ENCODE measurements around the gene SIAH3.

DNA sequence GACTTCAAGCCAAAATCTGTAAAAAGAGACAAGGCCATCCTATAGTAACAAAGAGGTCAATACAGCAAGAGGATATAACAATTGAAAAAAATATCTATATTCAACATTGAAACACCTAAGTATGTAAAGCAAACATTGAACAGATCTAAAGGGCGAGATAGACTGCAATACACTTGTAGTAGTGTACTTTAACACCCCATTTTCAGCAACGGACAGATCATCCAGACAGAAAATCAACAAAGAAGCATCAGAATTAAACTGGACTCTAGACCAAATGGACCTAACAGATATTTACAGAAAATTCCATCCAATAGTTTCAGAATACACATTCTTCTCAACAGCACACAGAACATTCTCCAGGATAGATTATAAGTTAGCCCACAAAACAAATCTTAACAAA, 28.7 kb upstream of the SIAH3 start:
- TF ChIP-seq PPARA (CRISPR knock-in tag; IDR thresholded peaks at IDR 0.05; ENCODE audit: borderline replicate concordance) (no peak), ZFP3 (CRISPR knock-in tag; IDR thresholded peaks at IDR 0.05) (no peak), ARNTL (CRISPR knock-in tag; IDR thresholded peaks at IDR 0.05; ENCODE audit: borderline replicate concordance, low read depth) (no peak), RARB (CRISPR knock-in tag; IDR thresholded peaks at IDR 0.05) (no peak), TCF4 (CRISPR knock-in tag; IDR thresholded peaks at IDR 0.05; ENCODE audit: borderline replicate concordance) (no peak), ZFP30 (CRISPR knock-in tag; IDR thresholded peaks at IDR 0.05) (no peak), ESRRG (CRISPR knock-in tag; IDR thresholded peaks at IDR 0.05) (no peak), ZNF565 (CRISPR knock-in tag; conservative IDR thresholded peaks at IDR 0.05; ENCODE audit: low read depth) (no peak), ZNF70 (CRISPR knock-in tag; IDR thresholded peaks at IDR 0.05) (no peak), BACH2 (CRISPR knock-in tag; IDR thresholded peaks at IDR 0.05; ENCODE audit: borderline replicate concordance) (no peak)
- TF ChIP-seq, protein P1, sequence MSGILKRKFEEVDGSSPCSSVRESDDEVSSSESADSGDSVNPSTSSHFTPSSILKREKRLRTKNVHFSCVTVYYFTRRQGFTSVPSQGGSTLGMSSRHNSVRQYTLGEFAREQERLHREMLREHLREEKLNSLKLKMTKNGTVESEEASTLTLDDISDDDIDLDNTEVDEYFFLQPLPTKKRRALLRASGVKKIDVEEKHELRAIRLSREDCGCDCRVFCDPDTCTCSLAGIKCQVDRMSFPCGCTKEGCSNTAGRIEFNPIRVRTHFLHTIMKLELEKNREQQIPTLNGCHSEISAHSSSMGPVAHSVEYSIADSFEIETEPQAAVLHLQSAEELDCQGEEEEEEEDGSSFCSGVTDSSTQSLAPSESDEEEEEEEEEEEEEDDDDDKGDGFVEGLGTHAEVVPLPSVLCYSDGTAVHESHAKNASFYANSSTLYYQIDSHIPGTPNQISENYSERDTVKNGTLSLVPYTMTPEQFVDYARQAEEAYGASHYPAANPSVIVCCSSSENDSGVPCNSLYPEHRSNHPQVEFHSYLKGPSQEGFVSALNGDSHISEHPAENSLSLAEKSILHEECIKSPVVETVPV (CRISPR knock-in tag; IDR thresholded peaks at IDR 0.05), result no peak
- TF ChIP-seq, protein P2, sequence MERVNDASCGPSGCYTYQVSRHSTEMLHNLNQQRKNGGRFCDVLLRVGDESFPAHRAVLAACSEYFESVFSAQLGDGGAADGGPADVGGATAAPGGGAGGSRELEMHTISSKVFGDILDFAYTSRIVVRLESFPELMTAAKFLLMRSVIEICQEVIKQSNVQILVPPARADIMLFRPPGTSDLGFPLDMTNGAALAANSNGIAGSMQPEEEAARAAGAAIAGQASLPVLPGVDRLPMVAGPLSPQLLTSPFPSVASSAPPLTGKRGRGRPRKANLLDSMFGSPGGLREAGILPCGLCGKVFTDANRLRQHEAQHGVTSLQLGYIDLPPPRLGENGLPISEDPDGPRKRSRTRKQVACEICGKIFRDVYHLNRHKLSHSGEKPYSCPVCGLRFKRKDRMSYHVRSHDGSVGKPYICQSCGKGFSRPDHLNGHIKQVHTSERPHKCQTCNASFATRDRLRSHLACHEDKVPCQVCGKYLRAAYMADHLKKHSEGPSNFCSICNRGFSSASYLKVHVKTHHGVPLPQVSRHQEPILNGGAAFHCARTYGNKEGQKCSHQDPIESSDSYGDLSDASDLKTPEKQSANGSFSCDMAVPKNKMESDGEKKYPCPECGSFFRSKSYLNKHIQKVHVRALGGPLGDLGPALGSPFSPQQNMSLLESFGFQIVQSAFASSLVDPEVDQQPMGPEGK (CRISPR knock-in tag; IDR thresholded peaks at IDR 0.05; ENCODE audit: borderline replicate concordance), result no peak
- TF ChIP-seq, protein P3, sequence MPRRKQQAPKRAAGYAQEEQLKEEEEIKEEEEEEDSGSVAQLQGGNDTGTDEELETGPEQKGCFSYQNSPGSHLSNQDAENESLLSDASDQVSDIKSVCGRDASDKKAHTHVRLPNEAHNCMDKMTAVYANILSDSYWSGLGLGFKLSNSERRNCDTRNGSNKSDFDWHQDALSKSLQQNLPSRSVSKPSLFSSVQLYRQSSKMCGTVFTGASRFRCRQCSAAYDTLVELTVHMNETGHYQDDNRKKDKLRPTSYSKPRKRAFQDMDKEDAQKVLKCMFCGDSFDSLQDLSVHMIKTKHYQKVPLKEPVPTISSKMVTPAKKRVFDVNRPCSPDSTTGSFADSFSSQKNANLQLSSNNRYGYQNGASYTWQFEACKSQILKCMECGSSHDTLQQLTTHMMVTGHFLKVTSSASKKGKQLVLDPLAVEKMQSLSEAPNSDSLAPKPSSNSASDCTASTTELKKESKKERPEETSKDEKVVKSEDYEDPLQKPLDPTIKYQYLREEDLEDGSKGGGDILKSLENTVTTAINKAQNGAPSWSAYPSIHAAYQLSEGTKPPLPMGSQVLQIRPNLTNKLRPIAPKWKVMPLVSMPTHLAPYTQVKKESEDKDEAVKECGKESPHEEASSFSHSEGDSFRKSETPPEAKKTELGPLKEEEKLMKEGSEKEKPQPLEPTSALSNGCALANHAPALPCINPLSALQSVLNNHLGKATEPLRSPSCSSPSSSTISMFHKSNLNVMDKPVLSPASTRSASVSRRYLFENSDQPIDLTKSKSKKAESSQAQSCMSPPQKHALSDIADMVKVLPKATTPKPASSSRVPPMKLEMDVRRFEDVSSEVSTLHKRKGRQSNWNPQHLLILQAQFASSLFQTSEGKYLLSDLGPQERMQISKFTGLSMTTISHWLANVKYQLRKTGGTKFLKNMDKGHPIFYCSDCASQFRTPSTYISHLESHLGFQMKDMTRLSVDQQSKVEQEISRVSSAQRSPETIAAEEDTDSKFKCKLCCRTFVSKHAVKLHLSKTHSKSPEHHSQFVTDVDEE (CRISPR knock-in tag; IDR thresholded peaks at IDR 0.05), result no peak
